ENCODE results near the gene TOM1. TPM values are rescaled to one million over a fixed set of nuclear protein-coding genes. Genes with fewer than 3 reads are reported as not detected.

Gene TOM1
- polyA plus RNA-seq, 1 of the 3 experiments (the other 2 are of a cell fraction): 26.9 TPM

DNA sequence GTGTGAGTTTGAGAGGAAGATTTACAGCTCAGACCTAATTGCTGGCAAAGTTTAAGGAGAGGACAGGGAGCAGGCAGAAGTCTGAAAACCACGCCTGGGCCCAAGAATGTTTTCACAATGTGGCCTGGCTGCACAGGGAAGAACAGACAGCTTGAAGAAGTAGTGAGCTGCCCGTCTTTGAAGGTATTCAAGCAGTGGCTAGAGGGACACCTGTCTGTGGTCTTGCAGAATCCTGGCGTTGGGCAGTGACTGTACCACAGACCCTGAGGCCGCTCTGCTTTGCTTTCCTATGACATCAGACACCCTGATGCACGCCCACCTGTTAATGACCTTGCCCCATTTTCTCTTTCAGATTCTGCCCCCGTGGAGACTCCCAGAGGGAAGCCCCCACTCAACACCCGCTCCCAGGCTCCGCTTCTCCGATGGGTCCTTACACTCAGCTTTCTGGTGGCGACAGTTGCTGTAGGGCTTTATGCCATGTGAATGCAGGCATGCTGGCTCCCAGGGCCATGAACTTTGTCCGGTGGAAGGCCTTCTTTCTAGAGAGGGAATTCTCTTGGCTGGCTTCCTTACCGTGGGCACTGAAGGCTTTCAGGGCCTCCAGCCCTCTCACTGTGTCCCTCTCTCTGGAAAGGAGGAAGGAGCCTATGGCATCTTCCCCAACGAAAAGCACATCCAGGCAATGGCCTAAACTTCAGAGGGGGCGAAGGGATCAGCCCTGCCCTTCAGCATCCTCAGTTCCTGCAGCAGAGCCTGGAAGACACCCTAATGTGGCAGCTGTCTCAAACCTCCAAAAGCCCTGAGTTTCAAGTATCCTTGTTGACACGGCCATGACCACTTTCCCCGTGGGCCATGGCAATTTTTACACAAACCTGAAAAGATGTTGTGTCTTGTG, 93.7 kb downstream of the TOM1 start:
- H3K36me3 ChIP-seq (replicated peaks in 1 of 2; ENCODE audit: control insufficient read depth in 1 of 2, insufficient read depth in 2 of 2, low read length in 1 of 2): peaks cover 0 to 9% of the 10 kb centered on the region in 2 experiments
- POLR2A ChIA-PET: no interaction called here
- CTCF ChIA-PET: interaction anchor here (1.1 kb wide), 1 partner anchor 8 kb away, joined by 3 read pairs; no protein-coding TSS in a partner anchor
- DNase-seq: no peak
- 90% methylated on average over 14 of the region's 16 CpGs for WGBS (ENCODE audit: low lambda C conversion rate)
- H3K9me3 ChIP-seq: no peaks in the 10 kb centered on the region
- no peak overlapping the region for H3K4me2 ChIP-seq
- H2AFZ ChIP-seq (ENCODE audit: low read depth): no peak overlapping the region
- no peak overlapping the region for H3K4me3 ChIP-seq (ENCODE audit: low read depth in 2 of 2, low read length in 1 of 2)
- H3K9ac ChIP-seq: no peak overlapping the region
- no peaks in the 10 kb centered on the region for H3K79me2 ChIP-seq (ENCODE audit: insufficient read depth)
- no peak for TF ChIP-seq MEF2A (IDR thresholded peaks at IDR 0.05; ENCODE audit: borderline replicate concordance, low read depth)
- TF ChIP-seq JUND (IDR thresholded peaks at IDR 0.05): no peak
- TF ChIP-seq MXI1 (IDR thresholded peaks at IDR 0.05; ENCODE audit: low read depth, low read length): no peak
- no peak for TF ChIP-seq TAF1 (IDR thresholded peaks at IDR 0.05; ENCODE audit: borderline replicate concordance, low read depth, low read length)
- no peak for TF ChIP-seq GATA2 (CRISPR knock-in tag; IDR thresholded peaks at IDR 0.05)
- no peaks in the 10 kb centered on the region for H3K9me2 ChIP-seq
- no peak overlapping the region for H3K27ac ChIP-seq (ENCODE audit: low read depth in 2 of 2, low read length in 1 of 2)
- H3K4me1 ChIP-seq (ENCODE audit: control insufficient read depth in 1 of 2, insufficient read depth in 2 of 2, low read depth in 1 of 2, low read length in 1 of 2): no peaks in the 10 kb centered on the region
- H3K27me3 ChIP-seq (ENCODE audit: insufficient read depth): no peaks in the 10 kb centered on the region
- H3F3A ChIP-seq (replicated peaks; ENCODE audit: insufficient read depth): peaks cover 4% of the 10 kb centered on the region
- H4K20me1 ChIP-seq (ENCODE audit: insufficient read depth): no peaks in the 10 kb centered on the region

DNA sequence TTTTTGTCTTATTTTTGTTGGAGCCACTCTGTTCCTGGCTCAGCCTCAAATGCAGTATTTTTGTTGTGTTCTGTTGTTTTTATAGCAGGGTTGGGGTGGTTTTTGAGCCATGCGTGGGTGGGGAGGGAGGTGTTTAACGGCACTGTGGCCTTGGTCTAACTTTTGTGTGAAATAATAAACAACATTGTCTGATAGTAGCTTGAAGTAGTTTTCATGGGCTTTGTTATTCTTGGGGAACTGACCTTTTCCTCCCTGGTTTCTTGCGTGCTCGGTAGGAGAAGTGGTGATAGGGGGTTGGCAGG, 94.3 kb downstream of the TOM1 start:
- ChIA-PET CTCF (interaction anchor here (1.1 kb wide), 1 partner anchor 9 kb away, joined by 3 read pairs; no protein-coding TSS in a partner anchor), POLR2A (no interaction called here)
- no peak overlapping the region for H3K27ac ChIP-seq (ENCODE audit: low read depth in 2 of 2, low read length in 1 of 2)
- H3K9ac ChIP-seq: no peak overlapping the region
- no peaks in the 10 kb centered on the region for H3K79me2 ChIP-seq (ENCODE audit: insufficient read depth)
- H3K36me3 ChIP-seq (replicated peaks in 1 of 2; ENCODE audit: control insufficient read depth in 1 of 2, insufficient read depth in 2 of 2, low read length in 1 of 2): peaks cover 0 to 9% of the 10 kb centered on the region in 2 experiments
- no peak overlapping the region for H3K4me3 ChIP-seq (ENCODE audit: low read depth in 2 of 2, low read length in 1 of 2)
- H4K20me1 ChIP-seq (ENCODE audit: insufficient read depth): no peaks in the 10 kb centered on the region
- H3K27me3 ChIP-seq (ENCODE audit: insufficient read depth): no peaks in the 10 kb centered on the region
- no peaks in the 10 kb centered on the region for H3K4me1 ChIP-seq (ENCODE audit: control insufficient read depth in 1 of 2, insufficient read depth in 2 of 2, low read depth in 1 of 2, low read length in 1 of 2)
- no peaks in the 10 kb centered on the region for H3K9me3 ChIP-seq
- peaks cover 4% of the 10 kb centered on the region for H3F3A ChIP-seq (replicated peaks; ENCODE audit: insufficient read depth)
- WGBS (ENCODE audit: low lambda C conversion rate): 91% methylated on average over 4 of the region's 4 CpGs
- no peak overlapping the region for H2AFZ ChIP-seq (ENCODE audit: low read depth)
- TF ChIP-seq REST (IDR thresholded peaks at IDR 0.05; ENCODE audit: low read depth, low read length): no peak
- TF ChIP-seq JUND (IDR thresholded peaks at IDR 0.05): no peak
- no peak for TF ChIP-seq TAF1 (IDR thresholded peaks at IDR 0.05; ENCODE audit: borderline replicate concordance, low read depth, low read length)
- no peak for TF ChIP-seq NFIC (IDR thresholded peaks at IDR 0.05; ENCODE audit: borderline replicate concordance)
- no peak for TF ChIP-seq RCOR1 (IDR thresholded peaks at IDR 0.05; ENCODE audit: low read length)
- no peak for TF ChIP-seq FOXM1 (IDR thresholded peaks at IDR 0.05; ENCODE audit: low read depth)
- no peak for TF ChIP-seq TEAD4 (IDR thresholded peaks at IDR 0.05; ENCODE audit: borderline replicate concordance, insufficient read depth)
- no peak for TF ChIP-seq USF1 (IDR thresholded peaks at IDR 0.05; ENCODE audit: borderline replicate concordance, low read depth)
- no peak for TF ChIP-seq MEF2A (IDR thresholded peaks at IDR 0.05; ENCODE audit: borderline replicate concordance, low read depth)
- no peak overlapping the region for H3K4me2 ChIP-seq
- H3K9me2 ChIP-seq: no peaks in the 10 kb centered on the region
- DNase-seq: no peak

All from SK-N-SH (cell line).